Measurements from ENCODE around the gene OSTF1.

- no peak for TF ChIP-seq POLR2A (IDR thresholded peaks at IDR 0.05)
- no peak for TF ChIP-seq CTCF (IDR thresholded peaks at IDR 0.05)
Observed at GRCh38 chr9:75123696-75124095, 35.4 kb downstream of the OSTF1 start.
